Measurements from ENCODE around the gene PRLR.

Gene PRLR

GRCh38 chr5:35135239-35135700 is 95.0 kb downstream of the PRLR start:
- 0 out of 2 replicates have a peak, but pooled peaks cover 3% of the 10 kb centered on the region for H3K9me3 ChIP-seq (ENCODE audit: insufficient read depth, low read length)
- H3K27me3 ChIP-seq (ENCODE audit: insufficient read depth, insufficient read length): no peaks in the 10 kb centered on the region
- H3K4me3 ChIP-seq (ENCODE audit: insufficient read length, low read depth): no peak overlapping the region
- no peaks in the 10 kb centered on the region for H3K36me3 ChIP-seq (ENCODE audit: insufficient read depth, insufficient read length, low read length)
- no peaks in the 10 kb centered on the region for H3K4me1 ChIP-seq (ENCODE audit: insufficient read depth, insufficient read length)
- no peak for TF ChIP-seq YY1 (IDR thresholded peaks at IDR 0.05; ENCODE audit: insufficient read depth, insufficient read length)
- no peak for TF ChIP-seq ZNF274 (IDR thresholded peaks at IDR 0.05; ENCODE audit: low read depth, low read length)
- no peak for TF ChIP-seq SUZ12 (IDR thresholded peaks at IDR 0.05; ENCODE audit: extremely low read depth, insufficient read depth, insufficient read length)
- no peak for DNase-seq (ENCODE audit: low read depth, low spot score)
- H3K9ac ChIP-seq (ENCODE audit: insufficient read length, low read depth): no peak overlapping the region

DNA sequence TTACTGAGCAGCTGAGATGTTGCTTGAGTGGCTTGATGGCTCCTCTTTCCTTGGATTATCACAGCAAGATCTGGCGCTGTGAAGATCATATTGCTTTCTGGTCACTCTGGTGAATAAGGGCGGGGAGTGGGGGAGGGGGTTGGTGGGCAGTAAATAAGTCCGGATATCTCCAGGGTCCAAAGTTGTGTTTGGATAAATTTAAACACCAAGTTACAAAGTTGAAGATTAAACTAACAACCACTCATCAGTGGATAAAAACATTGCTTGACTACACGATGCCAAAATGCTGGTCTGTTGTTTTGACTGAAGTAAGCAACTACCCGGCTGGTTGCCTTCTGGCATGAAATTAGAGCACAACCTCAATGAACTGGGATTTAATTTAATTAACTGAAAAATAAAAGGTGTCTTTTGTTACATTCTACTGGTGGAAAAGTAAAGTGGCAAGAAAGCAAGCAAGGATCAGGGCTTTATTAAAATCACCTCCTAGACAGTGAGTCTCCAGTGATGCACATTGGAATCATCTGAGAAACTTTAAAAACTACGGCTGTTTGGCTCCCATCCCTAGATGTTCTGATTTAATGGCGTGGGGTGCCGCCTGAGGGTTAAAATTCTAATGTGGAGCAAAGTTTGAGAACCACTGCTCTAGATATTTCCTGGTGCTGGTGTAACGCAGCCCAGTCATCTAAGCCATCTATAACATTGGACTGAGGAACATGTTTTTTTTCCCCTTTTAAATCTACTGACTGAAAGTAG is 95.8 kb downstream of the PRLR start:
- Histone ChIP-seq H3K27me3 (ENCODE audit: insufficient read depth, insufficient read length) (no peaks in the 10 kb centered on the region), H3K4me3 (ENCODE audit: insufficient read length, low read depth) (no peak overlapping the region), H3K9me3 (ENCODE audit: insufficient read depth, low read length) (0 out of 2 replicates have a peak, but pooled peaks cover 3% of the 10 kb centered on the region), H3K36me3 (ENCODE audit: insufficient read depth, insufficient read length, low read length) (no peaks in the 10 kb centered on the region), H3K9ac (ENCODE audit: insufficient read length, low read depth) (no peak overlapping the region), H3K4me1 (ENCODE audit: insufficient read depth, insufficient read length) (no peaks in the 10 kb centered on the region)
- no peak for DNase-seq (ENCODE audit: low read depth, low spot score)
- TF ChIP-seq ZNF274 (IDR thresholded peaks at IDR 0.05; ENCODE audit: low read depth, low read length) (no peak), SUZ12 (IDR thresholded peaks at IDR 0.05; ENCODE audit: extremely low read depth, insufficient read depth, insufficient read length) (no peak), YY1 (IDR thresholded peaks at IDR 0.05; ENCODE audit: insufficient read depth, insufficient read length) (no peak)

GRCh38 chr5:35133186-35133585 is 97.1 kb downstream of the PRLR start:
- Histone ChIP-seq H3K9ac (ENCODE audit: insufficient read length, low read depth) (no peak overlapping the region), H3K4me3 (ENCODE audit: insufficient read length, low read depth) (no peak overlapping the region), H3K27me3 (ENCODE audit: insufficient read depth, insufficient read length) (no peaks in the 10 kb centered on the region), H3K4me1 (ENCODE audit: insufficient read depth, insufficient read length) (no peaks in the 10 kb centered on the region), H3K36me3 (ENCODE audit: insufficient read depth, insufficient read length, low read length) (no peaks in the 10 kb centered on the region), H3K9me3 (ENCODE audit: insufficient read depth, low read length) (0 out of 2 replicates have a peak, but pooled peaks cover 3% of the 10 kb centered on the region)
- TF ChIP-seq YY1 (IDR thresholded peaks at IDR 0.05; ENCODE audit: insufficient read depth, insufficient read length) (no peak), SUZ12 (IDR thresholded peaks at IDR 0.05; ENCODE audit: extremely low read depth, insufficient read depth, insufficient read length) (no peak), ZNF274 (IDR thresholded peaks at IDR 0.05; ENCODE audit: low read depth, low read length) (no peak)
- no peak for DNase-seq (ENCODE audit: low read depth, low spot score)

DNA sequence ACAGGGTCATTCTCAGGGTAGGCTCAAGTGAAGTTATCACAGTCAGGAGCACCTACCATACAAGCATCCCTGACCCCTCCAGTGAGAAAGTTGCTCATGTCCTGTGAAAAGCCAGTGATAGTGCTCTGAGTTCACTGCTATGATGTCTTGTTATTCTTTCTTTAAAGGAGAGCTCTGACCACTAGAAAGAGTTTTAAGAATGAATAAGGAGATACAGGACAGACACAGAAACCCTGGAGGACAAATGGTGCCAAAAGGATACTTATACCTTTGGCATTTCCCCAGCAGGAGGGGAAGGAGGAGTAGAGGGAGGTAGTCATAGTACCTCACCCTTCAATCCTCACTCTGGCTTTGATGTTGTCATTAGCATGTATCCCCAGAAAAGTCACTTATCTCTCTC is 98.6 kb downstream of the PRLR start:
- Histone ChIP-seq H3K36me3 (ENCODE audit: insufficient read depth, insufficient read length, low read length) (no peaks in the 10 kb centered on the region), H3K9ac (ENCODE audit: insufficient read length, low read depth) (no peak overlapping the region), H3K27me3 (ENCODE audit: insufficient read depth, insufficient read length) (no peaks in the 10 kb centered on the region), H3K9me3 (ENCODE audit: insufficient read depth, low read length) (0 out of 2 replicates have a peak, but pooled peaks cover 3% of the 10 kb centered on the region), H3K4me1 (ENCODE audit: insufficient read depth, insufficient read length) (no peaks in the 10 kb centered on the region), H3K4me3 (ENCODE audit: insufficient read length, low read depth) (no peak overlapping the region)
- TF ChIP-seq SUZ12 (IDR thresholded peaks at IDR 0.05; ENCODE audit: extremely low read depth, insufficient read depth, insufficient read length) (no peak), YY1 (IDR thresholded peaks at IDR 0.05; ENCODE audit: insufficient read depth, insufficient read length) (no peak), ZNF274 (IDR thresholded peaks at IDR 0.05; ENCODE audit: low read depth, low read length) (no peak)
- DNase-seq (ENCODE audit: low read depth, low spot score): no peak

DNA sequence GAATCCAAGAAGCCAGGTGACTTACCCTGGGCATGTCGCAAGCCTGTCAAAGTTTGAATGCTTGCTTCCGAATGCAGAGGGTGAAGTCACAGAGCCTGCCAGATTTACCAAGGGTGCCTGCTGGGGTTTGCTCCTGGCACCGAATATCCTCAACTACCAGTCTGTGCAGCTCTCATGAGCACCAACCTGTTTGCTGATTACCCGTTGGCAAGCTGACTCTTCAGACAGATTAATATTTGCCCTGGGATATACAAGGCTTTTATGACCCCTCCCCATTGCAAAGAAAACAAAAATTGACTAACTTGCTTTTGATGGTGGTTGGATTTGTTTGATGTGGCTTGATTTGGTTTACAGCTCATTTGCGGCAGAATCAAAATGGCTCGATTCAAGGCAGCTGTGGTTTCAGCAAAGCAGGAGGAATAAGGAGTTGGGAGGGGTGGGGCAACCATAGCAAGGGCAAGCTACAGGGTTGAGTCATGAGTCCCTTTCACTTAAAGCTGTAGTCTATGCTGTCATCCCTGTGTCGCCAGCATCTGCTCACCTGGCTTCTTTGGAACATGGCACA is 100.3 kb downstream of the PRLR start:
- DNase-seq (ENCODE audit: low read depth, low spot score): no peak
- H3K9me3 ChIP-seq (ENCODE audit: insufficient read depth, low read length): 0 out of 2 replicates have a peak, but pooled peaks cover 3% of the 10 kb centered on the region
- no peaks in the 10 kb centered on the region for H3K36me3 ChIP-seq (ENCODE audit: insufficient read depth, insufficient read length, low read length)
- H3K27me3 ChIP-seq (ENCODE audit: insufficient read depth, insufficient read length): no peaks in the 10 kb centered on the region
- TF ChIP-seq SUZ12 (IDR thresholded peaks at IDR 0.05; ENCODE audit: extremely low read depth, insufficient read depth, insufficient read length) (no peak), ZNF274 (IDR thresholded peaks at IDR 0.05; ENCODE audit: low read depth, low read length) (no peak), YY1 (IDR thresholded peaks at IDR 0.05; ENCODE audit: insufficient read depth, insufficient read length) (no peak)
- no peak overlapping the region for H3K9ac ChIP-seq (ENCODE audit: insufficient read length, low read depth)
- no peaks in the 10 kb centered on the region for H3K4me1 ChIP-seq (ENCODE audit: insufficient read depth, insufficient read length)
- H3K4me3 ChIP-seq (ENCODE audit: insufficient read length, low read depth): no peak overlapping the region

GRCh38 chr5:35129276-35129675 is 101.0 kb downstream of the PRLR start:
- no peaks in the 10 kb centered on the region for H3K27me3 ChIP-seq (ENCODE audit: insufficient read depth, insufficient read length)
- no peaks in the 10 kb centered on the region for H3K4me1 ChIP-seq (ENCODE audit: insufficient read depth, insufficient read length)
- no peak overlapping the region for H3K9ac ChIP-seq (ENCODE audit: insufficient read length, low read depth)

DNA sequence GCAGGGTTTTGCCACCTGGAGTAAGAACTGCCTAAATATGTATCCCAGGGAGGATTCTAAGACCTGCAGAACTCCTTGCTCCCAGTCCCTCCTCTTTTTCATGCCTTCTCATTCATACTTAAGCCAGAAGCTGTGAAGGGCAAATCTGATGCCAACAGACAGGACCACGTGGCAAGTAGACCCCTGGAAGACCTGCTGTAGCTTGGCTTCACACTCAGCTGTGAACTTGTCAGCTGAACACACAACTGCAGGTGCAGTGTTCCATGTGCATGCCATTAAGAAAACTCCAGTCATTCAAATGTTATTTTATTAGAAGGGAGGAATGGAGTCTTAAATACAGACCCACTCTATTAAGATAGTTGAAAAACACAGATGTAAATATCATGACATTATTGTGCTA is 103.3 kb downstream of the PRLR start:
- TF ChIP-seq YY1 (IDR thresholded peaks at IDR 0.05; ENCODE audit: insufficient read depth, insufficient read length) (no peak), SUZ12 (IDR thresholded peaks at IDR 0.05; ENCODE audit: extremely low read depth, insufficient read depth, insufficient read length) (no peak)
- no peaks in the 10 kb centered on the region for H3K4me1 ChIP-seq (ENCODE audit: insufficient read depth, insufficient read length)
- H3K9ac ChIP-seq (ENCODE audit: insufficient read length, low read depth): no peak overlapping the region
- H3K36me3 ChIP-seq (ENCODE audit: insufficient read depth, insufficient read length, low read length): no peaks in the 10 kb centered on the region
- DNase-seq (ENCODE audit: low read depth, low spot score): no peak
- 0 out of 2 replicates have a peak, but pooled peaks cover 3% of the 10 kb centered on the region for H3K9me3 ChIP-seq (ENCODE audit: insufficient read depth, low read length)
- no peak overlapping the region for H3K4me3 ChIP-seq (ENCODE audit: insufficient read length, low read depth)
- no peaks in the 10 kb centered on the region for H3K27me3 ChIP-seq (ENCODE audit: insufficient read depth, insufficient read length)

More at GRCh38 chr5:35129276-35129675, 101.0 kb downstream of the PRLR start:
- Histone ChIP-seq H3K36me3 (ENCODE audit: insufficient read depth, insufficient read length, low read length) (no peaks in the 10 kb centered on the region), H3K9me3 (ENCODE audit: insufficient read depth, low read length) (0 out of 2 replicates have a peak, but pooled peaks cover 3% of the 10 kb centered on the region), H3K4me3 (ENCODE audit: insufficient read length, low read depth) (no peak overlapping the region)
- DNase-seq (ENCODE audit: low read depth, low spot score): no peak
- no peak for TF ChIP-seq SUZ12 (IDR thresholded peaks at IDR 0.05; ENCODE audit: extremely low read depth, insufficient read depth, insufficient read length)
- no peak for TF ChIP-seq ZNF274 (IDR thresholded peaks at IDR 0.05; ENCODE audit: low read depth, low read length)
- TF ChIP-seq YY1 (IDR thresholded peaks at IDR 0.05; ENCODE audit: insufficient read depth, insufficient read length): no peak
